ENCODE measurements around the gene SLC30A3. TPM values are rescaled to one million over a fixed set of nuclear protein-coding genes. Genes with fewer than 3 reads are reported as not detected.

SLC30A3 gene
- total RNA-seq, 3 donors from 2014 or later (not counting 1 experiment from before 2014, with no cell fraction given), result not detected

DNA sequence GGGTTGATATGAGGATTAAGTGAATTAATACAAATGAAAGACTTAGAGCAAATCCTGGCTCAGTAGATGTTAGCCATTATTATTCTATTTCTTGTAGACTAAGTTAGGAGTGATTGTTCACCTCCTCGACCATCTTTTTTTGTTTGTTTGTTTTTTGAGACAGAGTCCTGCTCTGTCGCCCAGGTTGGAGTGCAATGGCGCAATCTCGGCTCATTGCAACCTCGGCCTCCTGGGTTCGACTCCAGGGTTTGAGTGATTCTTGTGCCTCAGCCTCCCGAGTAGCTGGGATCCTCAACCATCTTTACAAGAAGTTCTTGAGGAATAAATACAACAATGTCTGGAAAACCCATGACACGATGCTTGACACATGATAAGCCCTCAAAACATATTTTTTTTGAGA lies 32.1 kb upstream of the SLC30A3 start:
- no peak for ATAC-seq
- Mint-ChIP-seq H3K4me1 (no peaks in the 10 kb centered on the region), H3K27ac (no peak overlapping the region), H3K4me3 (no peak overlapping the region), H3K27me3 (ENCODE audit: low read depth in 2 of 2) (peaks cover 0 to 2% of the 10 kb centered on the region in 2 donors), H3K9me3 (no peaks in the 10 kb centered on the region), H3K36me3 (no peaks in the 10 kb centered on the region)
- no peak overlapping the region for H3K27ac ChIP-seq (ENCODE audit: low read length)
- 94% methylated on average over 8 of the region's 8 CpGs for WGBS (ENCODE audit: insufficient coverage)
- TF ChIP-seq CTCF (IDR thresholded peaks at IDR 0.05), result no peak
- H3K9me3 ChIP-seq (ENCODE audit: control insufficient read depth, insufficient read depth, low read length), result no peaks in the 10 kb centered on the region
- H3K27me3 ChIP-seq (ENCODE audit: control insufficient read depth, insufficient read depth, low read length), result no peaks in the 10 kb centered on the region
- H3K4me1 ChIP-seq (ENCODE audit: control insufficient read depth, insufficient read depth, low read length), result peaks cover 6% of the 10 kb centered on the region
- H3K4me3 ChIP-seq (ENCODE audit: low read length), result no peak overlapping the region
- DNase-seq, result no peak
- intact Hi-C loops (cut with micrococcal nuclease), result no loop called here
- H3K36me3 ChIP-seq (ENCODE audit: control insufficient read depth, insufficient read depth, low read length), result no peaks in the 10 kb centered on the region

DNA sequence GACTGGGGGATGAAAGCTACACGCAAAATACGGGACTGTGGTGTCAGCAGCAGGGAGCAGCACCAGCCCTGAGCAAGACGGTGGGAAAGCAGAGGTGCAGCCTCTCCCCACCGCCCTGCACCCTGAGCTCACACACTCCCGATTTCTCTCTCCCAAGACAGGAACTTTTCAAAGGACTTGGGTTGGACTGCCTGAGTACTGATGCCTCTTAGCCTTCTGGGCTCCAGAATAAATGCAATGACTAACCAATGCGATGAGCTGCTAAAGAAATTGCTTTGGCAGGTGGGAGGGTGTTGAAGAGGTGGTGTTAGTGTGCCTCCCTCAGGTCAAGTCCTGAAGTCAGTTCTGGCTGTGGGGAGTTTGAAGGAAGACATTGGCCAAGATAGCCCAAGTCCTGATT lies 29.0 kb upstream of the SLC30A3 start:
- intact Hi-C loops (cut with micrococcal nuclease), result no loop called here
- 88% methylated on average over 6 of the region's 6 CpGs for WGBS (ENCODE audit: insufficient coverage)
- no peak overlapping the region for H3K4me3 Mint-ChIP-seq
- H3K9me3 Mint-ChIP-seq, result no peaks in the 10 kb centered on the region
- no peak overlapping the region for H3K27ac Mint-ChIP-seq
- Histone ChIP-seq H3K27me3 (ENCODE audit: control insufficient read depth, insufficient read depth, low read length) (no peaks in the 10 kb centered on the region), H3K9me3 (ENCODE audit: control insufficient read depth, insufficient read depth, low read length) (no peaks in the 10 kb centered on the region), H3K4me3 (ENCODE audit: low read length) (no peak overlapping the region), H3K36me3 (ENCODE audit: control insufficient read depth, insufficient read depth, low read length) (no peaks in the 10 kb centered on the region), H3K27ac (ENCODE audit: low read length) (no peak overlapping the region), H3K4me1 (ENCODE audit: control insufficient read depth, insufficient read depth, low read length) (peaks cover 6% of the 10 kb centered on the region)
- peaks cover 8% of the 10 kb centered on the region in 2 donors for H3K27me3 Mint-ChIP-seq (ENCODE audit: low read depth in 2 of 2)
- H3K4me1 Mint-ChIP-seq, result no peaks in the 10 kb centered on the region
- ATAC-seq (no peak), DNase-seq (no peak)
- TF ChIP-seq CTCF (IDR thresholded peaks at IDR 0.05), result no peak
- no peaks in the 10 kb centered on the region for H3K36me3 Mint-ChIP-seq

DNA sequence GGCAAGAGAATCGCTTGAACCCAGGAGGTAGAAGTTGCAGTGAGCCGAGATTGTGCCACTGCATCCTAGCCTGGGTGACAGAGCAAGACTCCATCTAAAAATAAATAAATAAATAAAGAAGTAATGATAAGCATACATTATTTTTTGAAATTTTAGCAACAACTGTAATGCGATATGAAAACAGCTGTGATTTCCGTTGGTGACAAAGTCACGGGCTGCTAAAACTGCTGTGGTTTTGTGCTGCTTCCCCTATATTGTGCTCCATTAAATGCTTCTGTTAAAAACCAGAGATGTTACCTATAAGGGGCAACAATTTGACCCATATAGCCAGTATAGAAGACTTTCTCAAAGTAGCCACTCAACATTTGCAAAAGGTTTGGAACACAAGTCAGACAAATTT lies 27.7 kb upstream of the SLC30A3 start:
- no peaks in the 10 kb centered on the region for H3K9me3 ChIP-seq (ENCODE audit: control insufficient read depth, insufficient read depth, low read length)
- no peak for TF ChIP-seq CTCF (IDR thresholded peaks at IDR 0.05)
- DNase-seq (no peak), ATAC-seq (peak in 2 of 3 donors; percentile 49 to 72)
- H3K36me3 ChIP-seq (ENCODE audit: control insufficient read depth, insufficient read depth, low read length), result no peaks in the 10 kb centered on the region
- no peaks in the 10 kb centered on the region for H3K4me1 Mint-ChIP-seq
- H3K36me3 Mint-ChIP-seq, result no peaks in the 10 kb centered on the region
- peaks cover 8% of the 10 kb centered on the region in 2 donors for H3K27me3 Mint-ChIP-seq (ENCODE audit: low read depth in 2 of 2)
- no peak overlapping the region for H3K4me3 ChIP-seq (ENCODE audit: low read length)
- H3K27ac Mint-ChIP-seq, result no peak overlapping the region
- WGBS (ENCODE audit: insufficient coverage), result 29% methylated on average over 4 of the region's 5 CpGs
- peaks cover 6% of the 10 kb centered on the region for H3K4me1 ChIP-seq (ENCODE audit: control insufficient read depth, insufficient read depth, low read length)
- no peak overlapping the region for H3K4me3 Mint-ChIP-seq
- no peaks in the 10 kb centered on the region for H3K27me3 ChIP-seq (ENCODE audit: control insufficient read depth, insufficient read depth, low read length)
- H3K9me3 Mint-ChIP-seq, result no peaks in the 10 kb centered on the region
- intact Hi-C loops (cut with micrococcal nuclease), result no loop called here
- H3K27ac ChIP-seq (ENCODE audit: low read length), result no peak overlapping the region

DNA sequence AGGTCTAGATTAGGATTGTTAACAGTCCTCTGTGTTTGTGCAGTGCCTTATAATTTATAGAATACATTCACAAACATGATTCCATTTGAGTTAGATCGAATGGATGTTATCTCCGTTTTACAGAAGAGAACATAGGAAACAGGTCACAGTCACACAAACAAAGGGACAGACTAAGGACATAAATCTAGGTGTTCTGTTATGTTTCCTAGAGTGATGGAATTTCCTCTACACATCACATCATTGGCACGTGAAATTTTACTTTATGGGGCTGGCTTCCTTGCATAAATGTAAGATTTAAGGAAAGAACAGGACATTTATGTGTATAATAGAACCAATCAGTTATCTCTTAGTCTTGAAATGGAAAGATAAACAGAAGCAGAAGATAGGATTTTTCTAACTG lies 25.8 kb upstream of the SLC30A3 start:
- Mint-ChIP-seq H3K36me3 (no peaks in the 10 kb centered on the region), H3K4me3 (no peak overlapping the region), H3K4me1 (no peaks in the 10 kb centered on the region), H3K9me3 (no peaks in the 10 kb centered on the region), H3K27me3 (ENCODE audit: low read depth in 2 of 2) (peaks cover 8% of the 10 kb centered on the region in 2 donors), H3K27ac (no peak overlapping the region)
- Histone ChIP-seq H3K27me3 (ENCODE audit: control insufficient read depth, insufficient read depth, low read length) (no peaks in the 10 kb centered on the region), H3K4me1 (ENCODE audit: control insufficient read depth, insufficient read depth, low read length) (peaks cover 6% of the 10 kb centered on the region), H3K4me3 (ENCODE audit: low read length) (no peak overlapping the region), H3K36me3 (ENCODE audit: control insufficient read depth, insufficient read depth, low read length) (no peaks in the 10 kb centered on the region), H3K9me3 (ENCODE audit: control insufficient read depth, insufficient read depth, low read length) (no peaks in the 10 kb centered on the region), H3K27ac (ENCODE audit: low read length) (no peak overlapping the region)
- ATAC-seq, result no peak
- no peak for DNase-seq
- 33% methylated on average over 2 of the region's 3 CpGs for WGBS (ENCODE audit: insufficient coverage)
- intact Hi-C loops (cut with micrococcal nuclease), result loop anchor here (10.0 kb wide), 1 partner anchor 444 kb away; the partner anchor contains the start of gene DPYSL5
- TF ChIP-seq CTCF (IDR thresholded peaks at IDR 0.05), result no peak
